ENCODE data around the gene FAM3D.

FAM3D gene

DNA sequence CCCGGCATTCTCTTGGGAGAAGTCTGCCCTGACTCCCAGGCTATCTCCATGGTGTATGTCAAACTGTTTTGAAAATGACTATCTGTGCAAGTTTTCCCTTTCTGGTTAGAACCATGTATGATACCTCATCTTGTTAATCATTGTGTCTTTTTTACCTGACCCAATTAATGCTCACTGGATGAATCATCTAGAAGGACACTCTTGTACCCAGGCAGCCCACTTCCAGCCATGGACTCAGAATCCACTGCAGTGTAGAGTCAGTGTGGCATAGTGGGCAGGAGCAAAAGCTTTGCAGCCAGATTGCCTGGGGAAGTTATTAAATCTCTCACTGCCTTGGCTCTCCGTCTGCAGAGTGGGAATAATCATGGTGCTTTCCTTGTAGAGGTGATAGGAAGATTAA is 1.2 kb downstream of the FAM3D start:
- CTCF ChIA-PET, result interaction anchor here (0.5 kb wide), 1 partner anchor 357 kb away, joined by 3 read pairs; no protein-coding TSS in a partner anchor
- DNase-seq, result no peak
- Histone ChIP-seq H3K4me3 (ENCODE audit: control insufficient read depth in 1 of 7, extremely low read depth in 1 of 7, insufficient read depth in 4 of 7, low read depth in 2 of 7, low read length in 6 of 7) (no peak overlapping the region), H3K9me3 (ENCODE audit: control extremely low read depth in 1 of 5, control insufficient read depth in 4 of 5, insufficient read depth in 2 of 5, low read depth in 1 of 5, low read length in 4 of 5) (no peaks in the 10 kb centered on the region), H3K36me3 (ENCODE audit: control insufficient read depth in 4 of 4, insufficient read depth in 4 of 4, low read length in 3 of 4) (no peaks in the 10 kb centered on the region), H3K27ac (ENCODE audit: insufficient read depth in 1 of 2, low read depth in 1 of 2, low read length in 2 of 2, poor library complexity in 1 of 2, severe bottlenecking in 2 of 2) (no peak overlapping the region), H3K27me3 (replicated peaks in 2 of 5; ENCODE audit: control insufficient read depth in 4 of 5, insufficient read depth in 5 of 5, low read length in 4 of 5) (no peaks in the 10 kb centered on the region), H3K4me1 (ENCODE audit: control extremely low read depth in 1 of 4, control insufficient read depth in 4 of 4, insufficient read depth in 4 of 4, low read length in 3 of 4) (peaks cover 0 to 12% (median 5%) of the 10 kb centered on the region in 4 experiments)
- 100% methylated on average over 1 of the region's 2 CpGs for WGBS (ENCODE audit: insufficient coverage)
- POLR2A ChIA-PET, result no interaction called here

DNA sequence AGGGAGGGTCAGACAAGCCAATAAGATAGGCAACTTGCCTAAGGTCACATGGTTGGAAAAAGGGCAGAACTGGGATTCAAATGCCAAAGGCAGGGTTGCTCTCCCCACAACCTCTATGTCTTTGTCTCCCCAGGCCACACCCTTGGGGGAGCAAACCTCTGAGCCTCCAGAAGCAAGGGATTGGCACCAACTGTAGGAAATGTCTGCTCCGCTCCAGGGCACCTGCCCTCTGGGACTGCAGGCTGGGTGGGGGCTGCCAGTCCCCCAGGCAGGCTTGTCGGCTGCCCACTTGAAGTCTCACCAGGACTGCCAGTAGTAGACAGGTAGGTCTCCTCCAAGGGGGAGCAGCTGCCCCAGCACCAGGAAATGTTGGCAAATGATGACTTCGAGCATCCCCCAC is 2.0 kb downstream of the FAM3D start:
- POLR2A ChIA-PET, result no interaction called here
- peaks cover 0 to 12% (median 5%) of the 10 kb centered on the region in 4 experiments for H3K4me1 ChIP-seq (ENCODE audit: control extremely low read depth in 1 of 4, control insufficient read depth in 4 of 4, insufficient read depth in 4 of 4, low read length in 3 of 4)
- WGBS (ENCODE audit: insufficient coverage), result 74% methylated on average over 2 of the region's 3 CpGs
- no peak overlapping the region for H3K27ac ChIP-seq (ENCODE audit: insufficient read depth in 1 of 2, low read depth in 1 of 2, low read length in 2 of 2, poor library complexity in 1 of 2, severe bottlenecking in 2 of 2)
- H3K4me3 ChIP-seq (ENCODE audit: control insufficient read depth in 1 of 7, extremely low read depth in 1 of 7, insufficient read depth in 4 of 7, low read depth in 2 of 7, low read length in 6 of 7), result no peak overlapping the region
- H3K9me3 ChIP-seq (ENCODE audit: control extremely low read depth in 1 of 5, control insufficient read depth in 4 of 5, insufficient read depth in 2 of 5, low read depth in 1 of 5, low read length in 4 of 5), result no peaks in the 10 kb centered on the region
- H3K27me3 ChIP-seq (replicated peaks in 2 of 5; ENCODE audit: control insufficient read depth in 4 of 5, insufficient read depth in 5 of 5, low read length in 4 of 5), result no peaks in the 10 kb centered on the region
- no peaks in the 10 kb centered on the region for H3K36me3 ChIP-seq (ENCODE audit: control insufficient read depth in 4 of 4, insufficient read depth in 4 of 4, low read length in 3 of 4)
- DNase-seq, result no peak
- CTCF ChIA-PET, result no interaction called here

- CTCF ChIA-PET, result no interaction called here
- POLR2A ChIA-PET, result no interaction called here
- no peaks in the 10 kb centered on the region for H3K36me3 ChIP-seq (ENCODE audit: control insufficient read depth in 4 of 4, insufficient read depth in 4 of 4, low read length in 3 of 4)
- H3K27me3 ChIP-seq (replicated peaks in 2 of 5; ENCODE audit: control insufficient read depth in 4 of 5, insufficient read depth in 5 of 5, low read length in 4 of 5), result no peaks in the 10 kb centered on the region
- no peaks in the 10 kb centered on the region for H3K9me3 ChIP-seq (ENCODE audit: control extremely low read depth in 1 of 5, control insufficient read depth in 4 of 5, insufficient read depth in 2 of 5, low read depth in 1 of 5, low read length in 4 of 5)
- WGBS (ENCODE audit: insufficient coverage), result 97% methylated on average over 3 of the region's 6 CpGs
- DNase-seq, result no peak
- H3K4me3 ChIP-seq (ENCODE audit: control insufficient read depth in 1 of 7, extremely low read depth in 1 of 7, insufficient read depth in 4 of 7, low read depth in 2 of 7, low read length in 6 of 7), result no peak overlapping the region
- peaks cover 0 to 5% (median 3%) of the 10 kb centered on the region in 4 experiments for H3K4me1 ChIP-seq (ENCODE audit: control extremely low read depth in 1 of 4, control insufficient read depth in 4 of 4, insufficient read depth in 4 of 4, low read length in 3 of 4)
- H3K27ac ChIP-seq (ENCODE audit: insufficient read depth in 1 of 2, low read depth in 1 of 2, low read length in 2 of 2, poor library complexity in 1 of 2, severe bottlenecking in 2 of 2), result no peak overlapping the region
These were observed 4.6 kb downstream of the FAM3D start for GRCh38 chr3:58661836-58662420.

DNA sequence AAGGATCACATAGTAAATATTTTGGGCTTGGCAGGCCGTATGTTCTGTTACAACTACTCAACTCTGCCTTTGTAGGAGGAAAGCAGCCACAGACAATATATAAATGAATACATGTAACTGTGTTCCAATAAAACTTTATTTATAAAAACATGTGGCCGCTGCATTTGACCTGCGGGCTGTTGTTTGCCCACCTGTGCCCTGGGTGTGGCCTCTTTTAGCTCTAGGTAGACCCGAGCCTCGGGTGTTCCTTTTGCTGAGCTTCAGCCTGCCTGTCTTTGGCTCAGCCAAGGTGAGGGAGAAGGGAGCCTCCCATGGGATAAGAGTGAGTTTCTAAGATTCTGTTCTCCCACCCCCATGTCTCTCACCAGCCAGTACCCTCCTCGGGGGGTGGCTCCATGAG is 5.6 kb downstream of the FAM3D start:
- Histone ChIP-seq H3K27ac (ENCODE audit: insufficient read depth in 1 of 2, low read depth in 1 of 2, low read length in 2 of 2, poor library complexity in 1 of 2, severe bottlenecking in 2 of 2) (no peak overlapping the region), H3K36me3 (ENCODE audit: control insufficient read depth in 4 of 4, insufficient read depth in 4 of 4, low read length in 3 of 4) (no peaks in the 10 kb centered on the region), H3K27me3 (replicated peaks in 2 of 5; ENCODE audit: control insufficient read depth in 4 of 5, insufficient read depth in 5 of 5, low read length in 4 of 5) (no peaks in the 10 kb centered on the region), H3K4me3 (ENCODE audit: control insufficient read depth in 1 of 7, extremely low read depth in 1 of 7, insufficient read depth in 4 of 7, low read depth in 2 of 7, low read length in 6 of 7) (no peak overlapping the region), H3K4me1 (ENCODE audit: control extremely low read depth in 1 of 4, control insufficient read depth in 4 of 4, insufficient read depth in 4 of 4, low read length in 3 of 4) (no peaks in the 10 kb centered on the region), H3K9me3 (ENCODE audit: control extremely low read depth in 1 of 5, control insufficient read depth in 4 of 5, insufficient read depth in 2 of 5, low read depth in 1 of 5, low read length in 4 of 5) (no peaks in the 10 kb centered on the region)
- WGBS (ENCODE audit: insufficient coverage), result 86% methylated on average over 5 of the region's 6 CpGs
- ChIA-PET CTCF (no interaction called here), POLR2A (no interaction called here)
- DNase-seq, result no peak

DNA sequence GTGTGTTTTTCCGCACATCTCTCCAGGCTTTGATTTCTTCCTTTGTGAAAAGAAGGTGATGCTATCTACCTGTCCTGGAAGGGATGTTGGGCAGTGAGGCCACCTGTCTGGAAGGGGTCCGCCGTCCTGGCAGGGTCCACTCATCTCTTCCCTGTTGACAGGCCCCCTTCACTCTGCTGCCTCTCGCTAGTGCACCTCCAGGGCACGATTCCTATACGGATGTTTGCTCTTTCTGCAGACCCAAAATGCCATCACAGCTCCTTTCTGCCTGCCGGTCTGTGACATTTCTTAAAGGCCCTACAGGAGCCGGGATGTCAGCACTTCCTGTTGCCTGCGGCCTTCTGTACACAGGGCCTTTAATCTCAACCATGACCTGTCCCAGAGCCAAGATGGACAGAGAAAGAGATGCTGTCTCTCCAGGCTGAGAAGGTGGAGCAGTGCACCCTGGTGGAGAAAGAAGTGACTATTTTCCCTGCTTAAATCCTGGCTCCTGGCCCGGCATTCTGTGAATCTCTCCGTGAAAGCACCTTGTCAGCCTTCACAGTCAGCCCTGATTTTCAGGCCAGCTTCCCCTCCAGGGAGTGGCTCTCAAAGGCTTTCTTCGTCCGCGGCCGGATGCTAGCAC is 7.4 kb downstream of the FAM3D start:
- Histone ChIP-seq H3K27ac (ENCODE audit: insufficient read depth in 1 of 2, low read depth in 1 of 2, low read length in 2 of 2, poor library complexity in 1 of 2, severe bottlenecking in 2 of 2) (no peak overlapping the region), H3K4me1 (ENCODE audit: control extremely low read depth in 1 of 4, control insufficient read depth in 4 of 4, insufficient read depth in 4 of 4, low read length in 3 of 4) (no peaks in the 10 kb centered on the region), H3K27me3 (replicated peaks in 2 of 5; ENCODE audit: control insufficient read depth in 4 of 5, insufficient read depth in 5 of 5, low read length in 4 of 5) (no peaks in the 10 kb centered on the region), H3K9me3 (ENCODE audit: control extremely low read depth in 1 of 5, control insufficient read depth in 4 of 5, insufficient read depth in 2 of 5, low read depth in 1 of 5, low read length in 4 of 5) (no peaks in the 10 kb centered on the region), H3K4me3 (ENCODE audit: control insufficient read depth in 1 of 7, extremely low read depth in 1 of 7, insufficient read depth in 4 of 7, low read depth in 2 of 7, low read length in 6 of 7) (no peak overlapping the region), H3K36me3 (ENCODE audit: control insufficient read depth in 4 of 4, insufficient read depth in 4 of 4, low read length in 3 of 4) (no peaks in the 10 kb centered on the region)
- no peak for DNase-seq
- WGBS (ENCODE audit: insufficient coverage), result 91% methylated on average over 13 of the region's 15 CpGs
- ChIA-PET CTCF (no interaction called here), POLR2A (no interaction called here)

DNA sequence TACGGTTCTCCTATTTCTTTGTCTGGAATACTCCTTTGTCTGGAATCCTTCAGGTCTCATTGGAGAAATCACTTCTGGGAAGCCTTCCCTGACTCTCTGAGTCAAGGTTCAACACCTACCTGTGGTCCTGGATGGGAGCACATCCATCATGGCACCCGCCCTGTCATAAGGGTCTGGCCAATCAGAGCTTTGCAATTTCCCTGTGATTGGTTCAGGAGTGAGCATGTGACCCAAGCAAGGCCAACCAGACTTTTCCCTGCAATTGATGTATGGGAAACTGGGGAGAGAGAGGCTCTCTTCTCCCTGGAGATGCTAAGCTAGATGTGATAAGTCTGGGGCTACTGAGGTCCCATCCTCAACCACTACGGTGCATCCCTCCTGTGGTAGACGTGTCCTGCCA is 8.1 kb downstream of the FAM3D start:
- Histone ChIP-seq H3K9me3 (ENCODE audit: control extremely low read depth in 1 of 5, control insufficient read depth in 4 of 5, insufficient read depth in 2 of 5, low read depth in 1 of 5, low read length in 4 of 5) (no peaks in the 10 kb centered on the region), H3K27me3 (replicated peaks in 2 of 5; ENCODE audit: control insufficient read depth in 4 of 5, insufficient read depth in 5 of 5, low read length in 4 of 5) (no peaks in the 10 kb centered on the region), H3K27ac (ENCODE audit: insufficient read depth in 1 of 2, low read depth in 1 of 2, low read length in 2 of 2, poor library complexity in 1 of 2, severe bottlenecking in 2 of 2) (no peak overlapping the region), H3K4me1 (ENCODE audit: control extremely low read depth in 1 of 4, control insufficient read depth in 4 of 4, insufficient read depth in 4 of 4, low read length in 3 of 4) (no peaks in the 10 kb centered on the region), H3K4me3 (ENCODE audit: control insufficient read depth in 1 of 7, extremely low read depth in 1 of 7, insufficient read depth in 4 of 7, low read depth in 2 of 7, low read length in 6 of 7) (no peak overlapping the region), H3K36me3 (ENCODE audit: control insufficient read depth in 4 of 4, insufficient read depth in 4 of 4, low read length in 3 of 4) (no peaks in the 10 kb centered on the region)
- ChIA-PET CTCF (no interaction called here), POLR2A (no interaction called here)
- WGBS (ENCODE audit: insufficient coverage), result 100% methylated on average over 4 of the region's 4 CpGs
- no peak for DNase-seq

- CTCF ChIA-PET, result no interaction called here
- DNase-seq, result no peak
- Histone ChIP-seq H3K36me3 (ENCODE audit: control insufficient read depth in 4 of 4, insufficient read depth in 4 of 4, low read length in 3 of 4) (no peaks in the 10 kb centered on the region), H3K27me3 (replicated peaks in 2 of 5; ENCODE audit: control insufficient read depth in 4 of 5, insufficient read depth in 5 of 5, low read length in 4 of 5) (no peaks in the 10 kb centered on the region), H3K27ac (ENCODE audit: insufficient read depth in 1 of 2, low read depth in 1 of 2, low read length in 2 of 2, poor library complexity in 1 of 2, severe bottlenecking in 2 of 2) (no peak overlapping the region), H3K4me1 (ENCODE audit: control extremely low read depth in 1 of 4, control insufficient read depth in 4 of 4, insufficient read depth in 4 of 4, low read length in 3 of 4) (no peaks in the 10 kb centered on the region), H3K9me3 (ENCODE audit: control extremely low read depth in 1 of 5, control insufficient read depth in 4 of 5, insufficient read depth in 2 of 5, low read depth in 1 of 5, low read length in 4 of 5) (no peaks in the 10 kb centered on the region), H3K4me3 (ENCODE audit: control insufficient read depth in 1 of 7, extremely low read depth in 1 of 7, insufficient read depth in 4 of 7, low read depth in 2 of 7, low read length in 6 of 7) (no peak overlapping the region)
- POLR2A ChIA-PET, result no interaction called here
- 100% methylated on average over 2 of the region's 8 CpGs for WGBS (ENCODE audit: insufficient coverage)
These were observed 8.9 kb downstream of the FAM3D start for GRCh38 chr3:58657571-58658141.
